Prostate gland (tissue), 2 donors: Measurements from ENCODE around the gene LSMEM2. TPM values are rescaled to one million over a fixed set of nuclear protein-coding genes. Genes with fewer than 3 reads are reported as not detected.

ENCODE experiments used
- DNase-seq: peaks from one replicate; pipeline ENCODE4 v3.0.0-alpha.2; 2019; ENCODE audit warnings: low spot score
- H3K27ac ChIP-seq, 2 donors: fragments of 200-600 bp; sonication (generic); 2 replicates each; pipeline ENCODE4 v1.5.1; 2017 to 2019
- H3K27me3 ChIP-seq: fragments of 200-600 bp; sonication (generic); replicated peaks from 2 replicates; pipeline ENCODE4 v1.5.1; 2019; ENCODE audit not compliant: insufficient read depth
- H3K36me3 ChIP-seq, 2 donors: fragments of 200-600 bp; sonication (generic); 1 replicate in 1 of 2; 2 replicates in 1 of 2; pipeline versions ENCODE4 v1.5.1 to v1.8.1; 2017 to 2019
- H3K4me1 ChIP-seq: fragments of 200-600 bp; sonication (generic); replicated peaks from 2 replicates; pipeline ENCODE4 v1.5.1; 2019
- H3K4me3 ChIP-seq, 2 donors: fragments of 200-600 bp; sonication (generic); 2 replicates each; pipeline ENCODE4 v1.5.1; 2017 to 2019
- H3K9me3 ChIP-seq: fragments of 200-600 bp; sonication (generic); 2 replicates; pipeline ENCODE4 v1.5.1; 2017
- POLR2A ChIP-seq: fragments of 450-650 bp; IDR thresholded peaks from one replicate; pipeline ENCODE4 v1.6.1; 2016; ENCODE audit warnings: antibody characterized with exemption, mild to moderate bottlenecking
- POLR2AphosphoS5 ChIP-seq: sonication (generic); formaldehyde crosslinking; IDR thresholded peaks from one replicate; pipeline ENCODE4 v1.6.1; 2017; ENCODE audit warnings: antibody characterized with exemption
- WGBS: methylation state at CpG from one replicate; pipeline ENCODE4 v1.1.5; 2018; 5-methylcytosine and 5-hydroxymethylcytosine counted together
- intact Hi-C: fragments of 100-400 bp; cut with DNase I; formaldehyde crosslinking; loops from one replicate; pipeline ENCODE4 v1.14.2; 2022
- total RNA-seq, 2 donors: library from RNA; depleted of rRNA; stranded (reverse); fragments of >200 nt; gene quantifications; one replicate each; pipeline ENCODE4 v1.1.0, GENCODE V29; 2016
- TF ChIP-seq, protein P1 (sequence below), 4 experiments: fragments of 200-600 bp in 2 of 4; fragments of 450-650 bp in 2 of 4; sonication (generic) in 2 of 4; IDR thresholded peaks; 1 replicate in 3 of 4; 2 replicates in 1 of 4; pipeline ENCODE4 v1.5.1; 2016 to 2019; ENCODE audit warnings: antibody characterized with exemption in 4 of 4, mild to moderate bottlenecking in 2 of 4, moderate library complexity in 2 of 4

Gene LSMEM2
- total RNA-seq, 2 donors from 2014 or later: not detected

DNA sequence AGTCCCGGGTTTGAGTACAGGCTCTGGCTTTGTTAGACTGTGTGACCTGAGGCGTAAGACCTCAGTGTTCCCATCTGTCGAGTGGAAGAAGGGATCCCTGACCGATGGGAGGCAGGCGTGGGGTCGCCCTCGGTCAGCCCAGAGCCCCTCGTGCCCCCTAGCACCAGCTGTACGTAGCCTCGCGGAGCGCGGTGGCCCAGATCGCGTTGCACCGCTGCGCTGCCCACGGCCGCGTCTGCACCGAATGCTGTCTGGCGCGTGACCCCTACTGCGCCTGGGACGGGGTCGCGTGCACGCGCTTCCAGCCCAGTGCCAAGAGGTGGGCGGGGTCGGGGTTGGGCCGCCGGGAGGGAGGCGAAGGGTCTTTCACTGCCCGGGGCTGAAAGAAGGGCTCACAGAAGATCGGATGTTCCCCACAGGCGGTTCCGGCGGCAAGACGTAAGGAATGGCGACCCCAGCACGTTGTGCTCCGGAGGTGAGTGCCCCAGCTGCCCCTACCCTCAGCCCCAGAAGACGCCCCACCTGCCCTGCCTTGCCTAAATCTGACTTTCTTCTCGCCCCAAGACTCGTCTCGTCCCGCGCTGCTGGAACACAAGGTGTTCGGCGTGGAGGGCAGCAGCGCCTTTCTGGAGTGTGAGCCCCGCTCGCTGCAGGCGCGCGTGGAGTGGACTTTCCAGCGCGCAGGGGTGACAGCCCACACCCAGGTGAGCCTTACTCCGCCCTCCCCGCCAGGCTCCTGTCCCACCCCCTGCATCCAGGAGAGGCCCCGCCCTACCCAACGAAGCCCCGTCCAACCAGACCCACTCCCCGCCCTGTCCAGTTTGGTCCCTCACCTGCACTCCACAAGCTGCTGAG is 3.5 kb upstream of the LSMEM2 start:
- H3K4me1 ChIP-seq: no peaks in the 10 kb centered on the region
- intact Hi-C loops: no loop called here
- no peaks in the 10 kb centered on the region for H3K9me3 ChIP-seq
- H3K27me3 ChIP-seq: no peaks in the 10 kb centered on the region
- DNase-seq: no peak
- WGBS: 77% methylated on average over 61 of the region's 65 CpGs
- TF ChIP-seq POLR2A: no peak
- TF ChIP-seq, protein P1, sequence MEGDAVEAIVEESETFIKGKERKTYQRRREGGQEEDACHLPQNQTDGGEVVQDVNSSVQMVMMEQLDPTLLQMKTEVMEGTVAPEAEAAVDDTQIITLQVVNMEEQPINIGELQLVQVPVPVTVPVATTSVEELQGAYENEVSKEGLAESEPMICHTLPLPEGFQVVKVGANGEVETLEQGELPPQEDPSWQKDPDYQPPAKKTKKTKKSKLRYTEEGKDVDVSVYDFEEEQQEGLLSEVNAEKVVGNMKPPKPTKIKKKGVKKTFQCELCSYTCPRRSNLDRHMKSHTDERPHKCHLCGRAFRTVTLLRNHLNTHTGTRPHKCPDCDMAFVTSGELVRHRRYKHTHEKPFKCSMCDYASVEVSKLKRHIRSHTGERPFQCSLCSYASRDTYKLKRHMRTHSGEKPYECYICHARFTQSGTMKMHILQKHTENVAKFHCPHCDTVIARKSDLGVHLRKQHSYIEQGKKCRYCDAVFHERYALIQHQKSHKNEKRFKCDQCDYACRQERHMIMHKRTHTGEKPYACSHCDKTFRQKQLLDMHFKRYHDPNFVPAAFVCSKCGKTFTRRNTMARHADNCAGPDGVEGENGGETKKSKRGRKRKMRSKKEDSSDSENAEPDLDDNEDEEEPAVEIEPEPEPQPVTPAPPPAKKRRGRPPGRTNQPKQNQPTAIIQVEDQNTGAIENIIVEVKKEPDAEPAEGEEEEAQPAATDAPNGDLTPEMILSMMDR (IDR thresholded peaks at IDR 0.05): no peak
- TF ChIP-seq POLR2AphosphoS5: no peak
- no peak overlapping the region for H3K27ac ChIP-seq
- no peak overlapping the region for H3K4me3 ChIP-seq
- H3K36me3 ChIP-seq: no peaks in the 10 kb centered on the region

DNA sequence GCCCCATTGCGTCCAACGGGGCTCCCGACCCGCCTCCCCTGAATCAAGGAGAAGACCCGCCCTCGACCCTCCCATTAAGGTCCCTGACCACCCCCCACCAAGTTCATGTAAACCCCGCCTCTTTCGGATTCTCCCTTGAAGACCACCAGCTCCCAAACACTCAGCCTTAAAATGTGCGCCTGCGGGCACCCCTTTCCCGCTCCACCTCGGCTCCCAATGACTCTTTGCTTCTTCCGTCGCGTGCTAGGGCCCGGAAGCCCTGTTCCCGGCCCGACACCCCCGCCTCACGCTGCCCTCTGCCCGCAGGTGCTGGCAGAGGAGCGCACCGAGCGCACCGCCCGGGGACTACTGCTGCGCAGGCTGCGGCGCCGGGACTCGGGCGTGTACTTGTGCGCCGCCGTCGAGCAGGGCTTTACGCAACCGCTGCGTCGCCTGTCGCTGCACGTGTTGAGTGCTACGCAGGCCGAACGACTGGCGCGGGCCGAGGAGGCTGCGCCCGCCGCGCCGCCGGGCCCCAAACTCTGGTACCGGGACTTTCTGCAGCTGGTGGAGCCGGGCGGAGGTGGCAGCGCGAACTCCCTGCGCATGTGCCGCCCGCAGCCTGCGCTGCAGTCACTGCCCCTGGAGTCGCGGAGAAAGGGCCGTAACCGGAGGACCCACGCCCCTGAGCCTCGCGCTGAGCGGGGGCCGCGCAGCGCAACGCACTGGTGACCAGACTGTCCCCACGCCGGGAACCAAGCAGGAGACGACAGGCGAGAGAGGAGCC is 2.7 kb upstream of the LSMEM2 start:
- intact Hi-C loops: no loop called here
- TF ChIP-seq, protein P1 (IDR thresholded peaks at IDR 0.05): no peak
- TF ChIP-seq POLR2A (no peak), POLR2AphosphoS5 (no peak)
- H3K4me3 ChIP-seq: no peak overlapping the region
- H3K27me3 ChIP-seq: no peaks in the 10 kb centered on the region
- H3K27ac ChIP-seq: no peak overlapping the region
- H3K4me1 ChIP-seq: no peaks in the 10 kb centered on the region
- H3K9me3 ChIP-seq: no peaks in the 10 kb centered on the region
- no peak for DNase-seq
- 68% methylated on average over 73 of the region's 79 CpGs for WGBS
- H3K36me3 ChIP-seq: no peaks in the 10 kb centered on the region

DNA sequence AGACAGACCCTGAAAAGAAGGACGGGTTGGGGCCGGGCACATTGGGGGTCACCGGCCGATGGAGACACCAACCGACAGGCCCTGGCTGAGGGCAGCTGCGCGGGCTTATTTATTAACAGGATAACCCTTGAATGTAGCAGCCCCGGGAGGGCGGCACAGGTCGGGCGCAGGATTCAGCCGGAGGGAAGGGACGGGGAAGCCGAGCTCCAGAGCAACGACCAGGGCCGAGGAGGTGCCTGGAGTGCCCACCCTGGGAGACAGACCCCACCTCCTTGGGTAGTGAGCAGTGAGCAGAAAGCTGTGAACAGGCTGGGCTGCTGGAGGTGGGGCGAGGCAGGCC is 2.2 kb upstream of the LSMEM2 start:
- H3K36me3 ChIP-seq: no peaks in the 10 kb centered on the region
- DNase-seq: no peak
- H3K27me3 ChIP-seq: no peaks in the 10 kb centered on the region
- no peak overlapping the region for H3K4me3 ChIP-seq
- no peak overlapping the region for H3K27ac ChIP-seq
- 85% methylated on average over 17 of the region's 17 CpGs for WGBS
- no peaks in the 10 kb centered on the region for H3K9me3 ChIP-seq
- TF ChIP-seq, protein P1 (IDR thresholded peaks at IDR 0.05): no peak
- no peak for TF ChIP-seq POLR2A
- TF ChIP-seq POLR2AphosphoS5: no peak
- no peaks in the 10 kb centered on the region for H3K4me1 ChIP-seq
- intact Hi-C loops: no loop called here

DNA sequence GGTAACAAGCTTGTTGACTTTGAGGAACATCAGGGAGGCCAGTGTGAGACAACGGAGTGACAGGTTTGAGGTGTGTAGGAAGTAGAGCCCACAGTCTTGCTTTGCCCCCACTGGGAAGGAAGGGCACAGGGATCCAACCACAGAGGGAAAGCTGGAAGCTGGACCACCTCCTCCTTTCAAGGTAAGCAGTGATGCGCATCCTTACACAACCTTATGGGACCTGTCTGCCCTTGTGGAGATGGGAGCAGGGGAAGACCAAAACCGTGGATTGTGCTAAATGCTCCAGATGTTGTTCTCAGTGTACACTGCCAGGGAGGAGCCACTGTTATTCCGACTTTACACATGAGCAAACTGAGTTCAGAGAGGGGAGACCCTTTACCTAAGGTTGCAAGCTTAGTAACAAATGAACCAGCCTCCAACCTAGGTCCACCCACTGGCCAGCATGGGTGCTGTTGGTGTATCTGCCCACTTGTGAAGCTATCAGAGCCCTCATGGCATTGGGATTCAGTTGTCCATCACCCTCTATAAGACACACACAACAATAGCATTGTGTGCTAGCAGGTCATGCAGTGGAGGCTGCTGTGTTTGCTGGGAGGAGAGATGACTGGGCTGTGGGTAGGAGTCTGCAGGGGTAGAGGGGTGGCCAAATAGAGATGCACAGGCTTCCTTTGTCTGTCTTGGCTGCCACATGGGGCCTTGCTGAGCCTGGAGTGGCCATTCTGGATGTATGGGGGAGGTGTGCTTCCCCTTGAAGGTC is 586 bp upstream of the LSMEM2 start:
- Histone ChIP-seq H3K9me3 (no peaks in the 10 kb centered on the region), H3K4me3 (no peak overlapping the region), H3K27ac (no peak overlapping the region), H3K27me3 (no peaks in the 10 kb centered on the region), H3K4me1 (no peaks in the 10 kb centered on the region), H3K36me3 (no peaks in the 10 kb centered on the region)
- intact Hi-C loops: no loop called here
- no peak for TF ChIP-seq POLR2AphosphoS5
- no peak for TF ChIP-seq POLR2A
- TF ChIP-seq, protein P1 (IDR thresholded peaks at IDR 0.05): no peak
- 65% methylated on average over 4 of the region's 4 CpGs for WGBS
- DNase-seq: no peak
